ENCODE data around the gene MAP7D1. TPM values are rescaled to one million over a fixed set of nuclear protein-coding genes. Genes with fewer than 3 reads are reported as not detected.

MAP7D1 gene
- total RNA-seq, 1 donor, result 132 TPM

GRCh38 chr1:36222481-36223380 is 66.8 kb downstream of the MAP7D1 start:
- Histone ChIP-seq H2AFZ (ENCODE audit: low read length) (peak overlapping the region; percentile 96), H3K36me3 (ENCODE audit: insufficient read depth, low read length) (peaks cover 9% of the 10 kb centered on the region), H3K27ac (ENCODE audit: low read depth, low read length) (peak overlapping the region; percentile 100), H4K20me1 (ENCODE audit: insufficient read depth, low read length) (peaks cover 29% of the 10 kb centered on the region), H3K4me2 (ENCODE audit: insufficient read depth, low read length) (peak overlapping the region; percentile 96), H3K4me3 (ENCODE audit: insufficient read depth, low read length) (peak overlapping the region; percentile 97), H3K4me1 (ENCODE audit: insufficient read depth, low read length) (peaks cover 26% of the 10 kb centered on the region), H3K9me3 (ENCODE audit: low read depth, low read length) (no peaks in the 10 kb centered on the region), H3K79me2 (ENCODE audit: insufficient read depth, low read length) (peaks cover 34% of the 10 kb centered on the region), H3K27me3 (ENCODE audit: insufficient read depth, low read length) (no peaks in the 10 kb centered on the region)
- peak; percentile 26 for DNase-seq (ENCODE audit: insufficient read length, low spot score, missing footprints)
- no peak for TF ChIP-seq CTCF (IDR thresholded peaks at IDR 0.05; ENCODE audit: extremely low read depth, low read depth, low read length)

GRCh38 chr1:36223381-36223995 is 67.5 kb downstream of the MAP7D1 start:
- Histone ChIP-seq H3K79me2 (ENCODE audit: insufficient read depth, low read length) (peaks cover 42% of the 10 kb centered on the region), H3K4me2 (ENCODE audit: insufficient read depth, low read length) (peak overlapping the region; percentile 96), H3K27ac (ENCODE audit: low read depth, low read length) (peak overlapping the region; percentile 100), H3K36me3 (ENCODE audit: insufficient read depth, low read length) (peaks cover 13% of the 10 kb centered on the region), H3K9me3 (ENCODE audit: low read depth, low read length) (no peaks in the 10 kb centered on the region), H3K4me1 (ENCODE audit: insufficient read depth, low read length) (peaks cover 26% of the 10 kb centered on the region), H3K27me3 (ENCODE audit: insufficient read depth, low read length) (no peaks in the 10 kb centered on the region), H3K4me3 (ENCODE audit: insufficient read depth, low read length) (peak overlapping the region; percentile 97), H2AFZ (ENCODE audit: low read length) (peak overlapping the region; percentile 96), H4K20me1 (ENCODE audit: insufficient read depth, low read length) (peaks cover 29% of the 10 kb centered on the region)
- DNase-seq (ENCODE audit: insufficient read length, low spot score, missing footprints), result peak; percentile 70
- no peak for TF ChIP-seq CTCF (IDR thresholded peaks at IDR 0.05; ENCODE audit: extremely low read depth, low read depth, low read length)

- peak; percentile 97 for DNase-seq (ENCODE audit: insufficient read length, low spot score, missing footprints)
- H3K9me3 ChIP-seq (ENCODE audit: low read depth, low read length), result no peaks in the 10 kb centered on the region
- peaks cover 48% of the 10 kb centered on the region for H3K79me2 ChIP-seq (ENCODE audit: insufficient read depth, low read length)
- H3K4me3 ChIP-seq (ENCODE audit: insufficient read depth, low read length), result peak within 1 kb of the TSS; percentile 97
- H4K20me1 ChIP-seq (ENCODE audit: insufficient read depth, low read length), result peaks cover 32% of the 10 kb centered on the region
- H2AFZ ChIP-seq (ENCODE audit: low read length), result peak within 1 kb of the TSS; percentile 96
- peaks cover 18% of the 10 kb centered on the region for H3K36me3 ChIP-seq (ENCODE audit: insufficient read depth, low read length)
- no peaks in the 10 kb centered on the region for H3K27me3 ChIP-seq (ENCODE audit: insufficient read depth, low read length)
- H3K4me1 ChIP-seq (ENCODE audit: insufficient read depth, low read length), result peaks cover 26% of the 10 kb centered on the region
- H3K27ac ChIP-seq (ENCODE audit: low read depth, low read length), result peak within 1 kb of the TSS; percentile 100
- peak within 1 kb of the TSS; percentile 96 for H3K4me2 ChIP-seq (ENCODE audit: insufficient read depth, low read length)
- TF ChIP-seq CTCF (IDR thresholded peaks at IDR 0.05; ENCODE audit: extremely low read depth, low read depth, low read length), result no peak
These were observed 68.1 kb downstream of the MAP7D1 start, which contains the start of gene THRAP3 for GRCh38 chr1:36223996-36224536. Gene THRAP3, plus strand, starts transcription at chr1:36224443. Its CDS starts 58,121 bp downstream, at chr1:36282564.

Data from osteoblast (primary cell).